GM18867 (cell line): Measurements from ENCODE around the gene ZBTB1.

ENCODE experiments used
- ATAC-seq: cut with Tn5 transposase; IDR thresholded peaks from one replicate; pipeline ENCODE4 v1.9.1; 2021; ENCODE audit warnings: mild to moderate bottlenecking, moderate library complexity; ENCODE audit not compliant: unreplicated experiment

Gene ZBTB1

GRCh38 chr14:64504310-64504896 is at the start of gene ZBTB1:
Gene ZBTB1 (plus strand): TSS chr14:64504770. CDS start chr14:64521505, 16,735 bp downstream.
- ATAC-seq: peak; percentile 24

GRCh38 chr14:64459405-64460136 is 45.0 kb upstream of the ZBTB1 start:
- ATAC-seq: no peak

GRCh38 chr14:64461221-64461620 is 43.3 kb upstream of the ZBTB1 start:
- no peak for ATAC-seq

DNA sequence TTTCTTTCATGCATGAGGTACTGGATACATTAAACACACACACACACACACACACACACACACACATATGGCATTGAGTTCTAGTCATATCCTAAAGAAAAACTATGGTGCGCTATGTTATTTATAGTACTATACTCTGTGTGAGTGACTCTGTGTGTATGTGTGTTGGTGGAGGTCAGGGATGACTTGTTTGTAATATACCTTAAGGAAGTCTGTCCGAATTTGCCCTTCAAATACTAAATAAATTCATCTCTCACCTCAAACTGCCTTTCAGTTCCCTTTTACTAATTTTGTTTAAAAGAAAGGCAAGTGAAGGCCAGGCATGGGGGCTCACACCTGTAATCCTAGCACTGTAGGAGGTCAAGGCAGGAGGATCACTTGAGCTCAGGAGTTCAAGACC is 41.4 kb upstream of the ZBTB1 start:
- ATAC-seq: no peak

- no peak for ATAC-seq
Observed at GRCh38 chr14:64463873-64464272, 40.7 kb upstream of the ZBTB1 start.

- ATAC-seq: peak; percentile 23
Observed at GRCh38 chr14:64464651-64465050, 39.9 kb upstream of the ZBTB1 start.

DNA sequence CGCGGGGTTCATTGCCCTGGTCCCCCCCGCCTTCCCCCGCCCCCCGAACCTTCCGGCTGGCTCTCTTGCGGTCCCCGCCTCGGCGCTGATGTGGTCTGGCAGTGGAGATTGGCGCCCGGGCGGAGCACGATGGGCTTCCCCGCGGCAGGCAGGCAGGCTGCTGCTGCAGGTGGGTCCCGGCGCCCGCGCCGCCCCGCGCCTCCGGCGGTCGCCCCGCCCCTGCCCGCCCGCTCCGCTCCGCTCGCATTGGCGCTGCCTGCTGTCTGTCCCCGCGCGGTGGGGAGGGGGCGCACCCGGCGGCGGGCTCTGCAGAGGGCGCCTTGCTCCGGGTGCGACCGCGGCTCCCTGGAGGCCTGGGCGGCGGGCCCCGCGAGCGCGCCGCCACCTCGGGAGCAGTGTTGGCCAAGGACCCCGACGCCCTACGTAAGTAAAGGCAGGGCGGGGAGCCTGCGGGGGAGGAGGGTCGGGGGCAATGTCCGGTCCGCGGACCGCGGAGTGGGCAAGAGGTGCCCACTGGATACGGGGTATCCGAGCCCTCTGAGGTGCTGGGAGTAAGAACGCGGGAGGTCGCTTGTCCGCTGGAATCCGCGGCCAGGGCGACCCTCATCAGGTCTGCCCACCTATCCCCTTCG is 39.3 kb upstream of the ZBTB1 start, which contains the start of gene AKAP5:
Gene AKAP5, plus strand, starts transcription at position 309 of the 632 bp plus-strand sequence. CDS start 2,896 bp downstream, outside the sequence.
- ATAC-seq: peak; percentile 64

GRCh38 chr14:64465831-64466554 is 38.6 kb upstream of the ZBTB1 start:
- no peak for ATAC-seq

DNA sequence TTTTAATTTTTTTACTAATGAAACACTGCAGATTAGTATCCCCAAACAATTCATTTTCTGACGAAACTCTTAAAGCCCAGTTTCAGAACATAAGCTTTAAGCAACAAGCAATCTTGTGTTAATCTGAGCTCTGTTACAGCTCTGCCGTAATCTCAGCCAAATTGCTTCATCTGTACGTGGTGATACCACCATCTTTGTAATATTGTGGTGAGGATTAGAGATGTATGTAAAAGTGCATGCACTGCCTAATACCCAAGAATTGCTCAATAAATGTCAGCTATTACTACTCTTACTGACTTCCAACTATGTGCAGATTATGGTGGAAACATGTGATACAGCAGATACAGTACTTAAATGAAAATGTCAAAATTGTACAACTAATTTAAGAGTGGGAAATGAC is 37.5 kb upstream of the ZBTB1 start:
- no peak for ATAC-seq

GRCh38 chr14:64467566-64467965 is 37.0 kb upstream of the ZBTB1 start:
- no peak for ATAC-seq

DNA sequence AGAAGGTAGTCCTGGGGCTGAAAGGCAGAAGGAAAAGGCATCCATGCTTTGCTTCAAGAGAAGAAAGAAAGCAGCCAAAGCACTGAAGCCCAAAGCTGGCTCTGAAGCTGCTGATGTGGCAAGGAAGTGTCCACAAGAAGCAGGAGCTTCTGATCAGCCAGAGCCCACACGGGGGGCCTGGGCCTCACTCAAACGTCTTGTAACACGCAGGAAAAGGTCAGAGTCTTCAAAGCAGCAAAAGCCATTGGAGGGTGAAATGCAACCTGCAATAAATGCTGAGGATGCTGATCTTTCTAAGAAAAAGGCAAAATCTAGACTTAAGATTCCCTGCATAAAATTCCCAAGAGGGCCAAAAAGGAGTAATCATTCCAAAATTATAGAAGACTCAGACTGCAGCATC is 36.1 kb upstream of the ZBTB1 start:
- ATAC-seq: no peak

DNA sequence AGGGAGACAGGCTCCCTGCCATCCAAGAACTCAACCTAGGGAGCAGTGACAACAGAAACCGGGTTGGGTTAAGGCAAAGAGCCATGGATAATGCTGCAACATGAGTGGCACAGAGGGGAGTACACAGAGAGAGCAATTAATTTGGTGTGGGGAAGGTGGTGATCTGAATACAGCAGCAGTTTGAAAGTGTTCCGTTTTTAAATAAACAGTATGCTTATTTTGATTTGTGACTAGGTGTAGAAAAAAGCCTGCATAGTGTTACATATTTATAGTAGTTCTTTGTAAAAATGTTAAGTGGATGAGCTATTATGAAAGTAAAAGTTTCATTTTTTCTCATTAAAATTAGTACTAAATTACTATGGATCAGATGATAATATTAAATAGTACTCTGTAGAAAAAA is 30.5 kb upstream of the ZBTB1 start:
- no peak for ATAC-seq

GRCh38 chr14:64474698-64475097 is 29.9 kb upstream of the ZBTB1 start:
- ATAC-seq: no peak

GRCh38 chr14:64475585-64476273 is 28.8 kb upstream of the ZBTB1 start:
- no peak for ATAC-seq

- ATAC-seq: no peak
Observed at GRCh38 chr14:64476438-64476837, 28.1 kb upstream of the ZBTB1 start.

- no peak for ATAC-seq
Observed at GRCh38 chr14:64478634-64479250, 25.8 kb upstream of the ZBTB1 start.

GRCh38 chr14:64488590-64489099 is 15.9 kb upstream of the ZBTB1 start:
- ATAC-seq: no peak

GRCh38 chr14:64491637-64492036 is 12.9 kb upstream of the ZBTB1 start:
- no peak for ATAC-seq

- ATAC-seq: no peak
Observed at GRCh38 chr14:64493455-64493854, 11.1 kb upstream of the ZBTB1 start.

DNA sequence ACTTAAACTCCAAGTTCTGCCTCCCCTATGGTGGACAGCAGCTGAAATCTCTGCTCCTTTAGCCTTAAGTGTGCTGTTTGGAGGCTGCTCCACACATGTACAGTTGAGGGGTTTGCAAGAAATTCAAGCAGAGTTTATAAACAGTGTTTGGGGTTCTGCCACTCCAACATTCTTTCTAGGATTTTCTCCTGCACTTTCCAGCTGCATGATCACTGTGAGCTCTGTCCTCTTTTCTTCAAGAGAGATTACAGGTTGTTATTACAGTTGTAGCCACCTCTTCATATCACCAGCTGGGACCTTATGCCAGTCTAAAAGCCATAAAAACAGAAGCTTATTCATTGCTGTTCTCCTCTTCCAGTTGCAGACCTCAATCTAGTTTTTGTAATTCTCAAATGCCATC is 9.3 kb upstream of the ZBTB1 start:
- ATAC-seq: no peak
